Kidney epithelial cell (primary cell): ENCODE measurements around the gene PACRG. TPM values are rescaled to one million over a fixed set of nuclear protein-coding genes. Genes with fewer than 3 reads are reported as not detected.
A peak's percentile ranks its signal among the peaks of the same experiment; 100 is the strongest.

ENCODE experiments used
- DNase-seq: peaks from one replicate; pipeline ENCODE4 v3.0.0-alpha.2; 2010; ENCODE audit warnings: low read depth
- H3K27me3 ChIP-seq: 2 replicates; pipeline ENCODE4 v1.6.0; 2011; ENCODE audit warnings: low read length; ENCODE audit not compliant: control insufficient read depth, insufficient read depth
- H3K36me3 ChIP-seq: 2 replicates; pipeline ENCODE4 v1.5.1; 2011; ENCODE audit warnings: low read length; ENCODE audit not compliant: control insufficient read depth, insufficient read depth
- H3K4me3 ChIP-seq: 2 replicates; pipeline ENCODE4 v1.5.1; 2011; ENCODE audit warnings: low read depth, mild to moderate bottlenecking, control low read depth, low read length
- CTCF ChIP-seq: IDR thresholded peaks from 2 replicates; pipeline ENCODE4 v1.5.1; 2011; ENCODE audit warnings: mild to moderate bottlenecking, moderate library complexity, low read length, control low read depth, inconsistent platforms; ENCODE audit not compliant: insufficient read depth, poor library complexity, severe bottlenecking
- total RNA-seq: library from RNA; depleted of rRNA; stranded (reverse); fragments of >200 nt; gene quantifications from 2 replicates; pipeline ENCODE4 v1.2.3, GENCODE V29; 2015

The PACRG gene
- total RNA-seq, 1 donor from 2014 or later: 0.29 TPM

GRCh38 chr6:162964488-162965140, 236.8 kb downstream of the PACRG start:
- no peaks in the 10 kb centered on the region for H3K27me3 ChIP-seq
- peak; percentile 71 for DNase-seq
- no peak for TF ChIP-seq CTCF
- no peaks in the 10 kb centered on the region for H3K36me3 ChIP-seq
- H3K4me3 ChIP-seq: no peak overlapping the region

GRCh38 chr6:162965366-162965765, 237.6 kb downstream of the PACRG start:
- DNase-seq: no peak
- TF ChIP-seq CTCF: no peak
- Histone ChIP-seq H3K27me3 (no peaks in the 10 kb centered on the region), H3K36me3 (no peaks in the 10 kb centered on the region), H3K4me3 (no peak overlapping the region)

- Histone ChIP-seq H3K27me3 (no peaks in the 10 kb centered on the region), H3K36me3 (no peaks in the 10 kb centered on the region), H3K4me3 (no peak overlapping the region)
- no peak for DNase-seq
- TF ChIP-seq CTCF: no peak
Measured at GRCh38 chr6:162970246-162970645, 242.5 kb downstream of the PACRG start.

- Histone ChIP-seq H3K27me3 (no peaks in the 10 kb centered on the region), H3K4me3 (no peak overlapping the region), H3K36me3 (no peaks in the 10 kb centered on the region)
- TF ChIP-seq CTCF: no peak
- no peak for DNase-seq
Measured at GRCh38 chr6:162971356-162971755, 243.6 kb downstream of the PACRG start.

GRCh38 chr6:162973151-162973872, 245.5 kb downstream of the PACRG start:
- Histone ChIP-seq H3K36me3 (no peaks in the 10 kb centered on the region), H3K27me3 (no peaks in the 10 kb centered on the region), H3K4me3 (no peak overlapping the region)
- DNase-seq: no peak
- TF ChIP-seq CTCF: no peak
